ENCODE results near the gene F11R.
"Not testable (repeated sequence)": the region's sequence is repeated elsewhere in the genome, so short reads cannot be mapped to it uniquely, and the experiment has no call there.

The F11R gene

GRCh38 chr1:160992036-160992435 is 28.9 kb downstream of the F11R start:
- H2BK12ac ChIP-seq (ENCODE audit: low read length in 2 of 2); H4K8ac ChIP-seq (ENCODE audit: low read length); H3K27me3 ChIP-seq (ENCODE audit: control insufficient read depth in 1 of 2, insufficient read depth in 1 of 2, low read length in 2 of 2); H3K4ac ChIP-seq (ENCODE audit: low read depth in 1 of 2, low read length in 2 of 2); H2BK15ac ChIP-seq (ENCODE audit: low read depth, poor library complexity, severe bottlenecking); H2AFZ ChIP-seq (ENCODE audit: low read depth, low read length); H3K9me3 ChIP-seq (ENCODE audit: control insufficient read depth, low read length); H2AK5ac ChIP-seq (ENCODE audit: low read length, severe bottlenecking); H3K23ac ChIP-seq (ENCODE audit: low read length in 2 of 2); H3K14ac ChIP-seq (ENCODE audit: low read length in 2 of 2); H3K9ac ChIP-seq (ENCODE audit: low read length); H3K4me2 ChIP-seq (ENCODE audit: low read length, poor library complexity, severe bottlenecking); H3K4me1 ChIP-seq (ENCODE audit: control insufficient read depth, insufficient read depth, low read depth, low read length); H4K91ac ChIP-seq (ENCODE audit: low read length); H3K4me3 ChIP-seq (ENCODE audit: insufficient read depth in 1 of 2, low read depth in 1 of 2, low read length in 2 of 2); H2BK5ac ChIP-seq (ENCODE audit: low read depth, low read length, poor library complexity, severe bottlenecking); H3K18ac ChIP-seq (ENCODE audit: low read depth in 1 of 2, low read length in 2 of 2); H2BK120ac ChIP-seq (ENCODE audit: low read depth, low read length); H3K27ac ChIP-seq (ENCODE audit: low read length, poor library complexity, severe bottlenecking); H3K36me3 ChIP-seq (ENCODE audit: control insufficient read depth in 1 of 2, insufficient read depth in 2 of 2, low read depth in 1 of 2, low read length in 2 of 2); H3K79me1 ChIP-seq (replicated peaks; ENCODE audit: low read length, poor library complexity, severe bottlenecking); DNase-seq: not testable (repeated sequence)
- WGBS, result 98% methylated on average over 3 of the region's 4 CpGs

DNA sequence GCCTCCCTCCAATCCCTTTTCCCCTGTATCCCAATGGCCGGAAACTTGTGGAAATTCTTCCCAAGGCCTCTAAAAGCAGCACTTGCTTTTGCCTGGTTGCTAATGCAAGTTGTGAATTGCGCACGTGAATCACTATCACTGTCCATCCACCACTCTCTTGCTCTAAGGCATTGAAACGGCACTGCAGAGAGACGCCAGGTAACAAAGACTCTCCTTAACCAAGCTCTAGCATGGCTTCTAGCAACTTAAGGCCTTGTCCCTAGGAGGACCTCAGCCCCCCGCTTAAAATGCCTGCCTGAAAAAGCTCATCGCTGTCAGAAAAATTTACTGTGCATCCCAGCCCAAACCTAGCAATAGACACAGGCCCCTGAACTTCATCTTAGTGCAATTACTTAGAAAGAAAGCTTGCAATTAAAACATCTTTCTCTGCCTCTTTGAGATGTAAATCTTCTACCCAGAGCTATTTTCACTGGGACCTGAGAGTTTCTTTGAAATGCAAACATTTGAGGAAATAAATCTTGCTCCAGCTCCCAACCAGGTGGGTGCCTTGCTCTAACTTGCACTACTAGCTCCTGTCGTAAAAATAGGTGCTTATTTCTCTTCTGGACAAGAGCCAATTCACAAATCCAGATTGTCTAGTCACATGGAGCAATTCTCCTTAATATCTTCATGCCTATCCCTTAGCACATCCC is 33.4 kb downstream of the F11R start:
- WGBS, result 42% methylated on average over 8 of the region's 8 CpGs

GRCh38 chr1:160985723-160986122 is 35.2 kb downstream of the F11R start:
- Histone ChIP-seq H3K4me3 (ENCODE audit: insufficient read depth in 1 of 2, low read depth in 1 of 2, low read length in 2 of 2) (no peak overlapping the region), H3K23ac (ENCODE audit: low read length in 2 of 2) (no peak overlapping the region), H3K4me2 (ENCODE audit: low read length, poor library complexity, severe bottlenecking) (no peak overlapping the region), H3K9me3 (ENCODE audit: control insufficient read depth, low read length) (no peaks in the 10 kb centered on the region), H3K18ac (ENCODE audit: low read depth in 1 of 2, low read length in 2 of 2) (no peak overlapping the region), H3K27me3 (ENCODE audit: control insufficient read depth in 1 of 2, insufficient read depth in 1 of 2, low read length in 2 of 2) (peaks cover 21 to 26% of the 10 kb centered on the region in 2 experiments), H2BK15ac (ENCODE audit: low read depth, poor library complexity, severe bottlenecking) (no peak overlapping the region), H2AK5ac (ENCODE audit: low read length, severe bottlenecking) (no peak overlapping the region), H3K4me1 (ENCODE audit: control insufficient read depth, insufficient read depth, low read depth, low read length) (peaks cover 4% of the 10 kb centered on the region), H3K79me1 (replicated peaks; ENCODE audit: low read length, poor library complexity, severe bottlenecking) (no peaks in the 10 kb centered on the region), H3K9ac (ENCODE audit: low read length) (no peak overlapping the region), H3K27ac (ENCODE audit: low read length, poor library complexity, severe bottlenecking) (no peak overlapping the region), H3K14ac (ENCODE audit: low read length in 2 of 2) (no peak overlapping the region), H4K91ac (ENCODE audit: low read length) (no peak overlapping the region), H2BK5ac (ENCODE audit: low read depth, low read length, poor library complexity, severe bottlenecking) (no peak overlapping the region), H2AFZ (ENCODE audit: low read depth, low read length) (no peak overlapping the region), H2BK120ac (ENCODE audit: low read depth, low read length) (no peak overlapping the region), H3K4ac (ENCODE audit: low read depth in 1 of 2, low read length in 2 of 2) (no peak overlapping the region), H2BK12ac (ENCODE audit: low read length in 2 of 2) (no peak overlapping the region), H3K36me3 (ENCODE audit: control insufficient read depth in 1 of 2, insufficient read depth in 2 of 2, low read depth in 1 of 2, low read length in 2 of 2) (no peaks in the 10 kb centered on the region), H4K8ac (ENCODE audit: low read length) (no peak overlapping the region)
- no peak for DNase-seq
- WGBS, result 97% methylated on average over 3 of the region's 4 CpGs

More for the DNA sequence above, 33.4 kb downstream of the F11R start:
- H2AK5ac ChIP-seq (ENCODE audit: low read length, severe bottlenecking), result no peak overlapping the region
- no peak overlapping the region for H4K8ac ChIP-seq (ENCODE audit: low read length)
- no peak overlapping the region for H4K91ac ChIP-seq (ENCODE audit: low read length)
- no peak overlapping the region for H2AFZ ChIP-seq (ENCODE audit: low read depth, low read length)
- H3K4ac ChIP-seq (ENCODE audit: low read depth in 1 of 2, low read length in 2 of 2), result no peak overlapping the region
- no peak overlapping the region for H3K23ac ChIP-seq (ENCODE audit: low read length in 2 of 2)
- H3K18ac ChIP-seq (ENCODE audit: low read depth in 1 of 2, low read length in 2 of 2), result no peak overlapping the region
- no peak overlapping the region for H2BK5ac ChIP-seq (ENCODE audit: low read depth, low read length, poor library complexity, severe bottlenecking)
- no peak overlapping the region for H3K4me3 ChIP-seq (ENCODE audit: insufficient read depth in 1 of 2, low read depth in 1 of 2, low read length in 2 of 2)
- H3K4me1 ChIP-seq (ENCODE audit: control insufficient read depth, insufficient read depth, low read depth, low read length), result no peaks in the 10 kb centered on the region
- H3K79me1 ChIP-seq (replicated peaks; ENCODE audit: low read length, poor library complexity, severe bottlenecking), result no peaks in the 10 kb centered on the region
- H2BK15ac ChIP-seq (ENCODE audit: low read depth, poor library complexity, severe bottlenecking), result no peak overlapping the region
- peaks cover 3 to 8% of the 10 kb centered on the region in 2 experiments for H3K27me3 ChIP-seq (ENCODE audit: control insufficient read depth in 1 of 2, insufficient read depth in 1 of 2, low read length in 2 of 2)
- H3K9ac ChIP-seq (ENCODE audit: low read length), result no peak overlapping the region
- H3K4me2 ChIP-seq (ENCODE audit: low read length, poor library complexity, severe bottlenecking), result no peak overlapping the region
- no peaks in the 10 kb centered on the region for H3K36me3 ChIP-seq (ENCODE audit: control insufficient read depth in 1 of 2, insufficient read depth in 2 of 2, low read depth in 1 of 2, low read length in 2 of 2)
- H3K14ac ChIP-seq (ENCODE audit: low read length in 2 of 2), result no peak overlapping the region
- no peak overlapping the region for H2BK120ac ChIP-seq (ENCODE audit: low read depth, low read length)
- H2BK12ac ChIP-seq (ENCODE audit: low read length in 2 of 2), result no peak overlapping the region
- H3K27ac ChIP-seq (ENCODE audit: low read length, poor library complexity, severe bottlenecking), result no peak overlapping the region
- no peaks in the 10 kb centered on the region for H3K9me3 ChIP-seq (ENCODE audit: control insufficient read depth, low read length)
- DNase-seq, result no peak

DNA sequence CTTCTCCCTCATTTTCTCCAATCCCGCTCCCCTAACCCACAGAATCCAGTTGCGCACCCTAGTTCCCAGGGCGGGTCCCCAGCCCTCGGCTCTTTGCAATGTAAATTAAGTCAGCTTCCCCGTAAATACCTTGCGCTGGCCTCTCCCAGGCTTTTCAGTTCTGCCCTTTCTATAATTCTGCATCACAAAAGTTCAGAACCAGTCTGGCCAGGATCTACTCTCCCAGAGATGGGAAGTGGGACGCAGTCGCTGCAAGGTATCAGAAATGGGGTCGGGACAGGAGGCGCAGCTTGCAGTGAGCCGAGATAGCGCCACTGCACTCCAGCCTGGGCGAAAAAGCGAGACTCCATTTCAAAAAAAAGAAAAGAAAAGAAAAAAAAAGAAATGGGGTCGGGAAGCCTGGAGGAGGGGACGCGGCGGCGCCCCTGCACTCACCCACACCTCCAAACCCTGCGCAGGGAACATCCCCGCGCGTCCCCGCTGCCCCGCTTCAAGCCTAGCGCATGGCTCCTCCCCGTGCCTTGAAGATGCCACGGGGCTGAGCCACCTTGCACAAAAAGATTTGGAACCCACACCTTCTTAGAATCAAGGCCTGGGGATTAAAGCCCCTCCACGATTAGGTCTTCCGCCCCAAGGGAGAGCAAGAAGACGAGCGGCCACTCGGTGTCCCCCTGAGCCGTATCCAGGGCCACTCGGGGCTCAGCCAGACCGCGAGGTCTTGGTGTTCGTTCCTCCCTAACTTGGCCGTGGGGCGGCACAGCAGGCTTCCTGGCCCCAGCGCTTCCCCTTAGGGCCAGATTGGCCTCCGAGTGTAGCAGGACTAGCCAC is 39.2 kb downstream of the F11R start:
- H2BK5ac ChIP-seq (ENCODE audit: low read depth, low read length, poor library complexity, severe bottlenecking), result no peak overlapping the region
- H3K9me3 ChIP-seq (ENCODE audit: control insufficient read depth, low read length), result no peaks in the 10 kb centered on the region
- H3K23ac ChIP-seq (ENCODE audit: low read length in 2 of 2), result no peak overlapping the region
- no peak overlapping the region for H2BK15ac ChIP-seq (ENCODE audit: low read depth, poor library complexity, severe bottlenecking)
- no peak overlapping the region for H3K18ac ChIP-seq (ENCODE audit: low read depth in 1 of 2, low read length in 2 of 2)
- no peak overlapping the region for H2BK120ac ChIP-seq (ENCODE audit: low read depth, low read length)
- H2BK12ac ChIP-seq (ENCODE audit: low read length in 2 of 2), result no peak overlapping the region
- 10% methylated on average over 40 of the region's 42 CpGs for WGBS
- no peak overlapping the region for H3K4ac ChIP-seq (ENCODE audit: low read depth in 1 of 2, low read length in 2 of 2)
- H3K4me2 ChIP-seq (ENCODE audit: low read length, poor library complexity, severe bottlenecking), result no peak overlapping the region
- peaks cover 4% of the 10 kb centered on the region for H3K4me1 ChIP-seq (ENCODE audit: control insufficient read depth, insufficient read depth, low read depth, low read length)
- no peak overlapping the region for H4K8ac ChIP-seq (ENCODE audit: low read length)
- no peak overlapping the region for H3K9ac ChIP-seq (ENCODE audit: low read length)
- no peaks in the 10 kb centered on the region for H3K79me1 ChIP-seq (replicated peaks; ENCODE audit: low read length, poor library complexity, severe bottlenecking)
- H2AK5ac ChIP-seq (ENCODE audit: low read length, severe bottlenecking), result no peak overlapping the region
- H4K91ac ChIP-seq (ENCODE audit: low read length), result no peak overlapping the region
- no peak overlapping the region for H3K27ac ChIP-seq (ENCODE audit: low read length, poor library complexity, severe bottlenecking)
- no peak overlapping the region for H3K4me3 ChIP-seq (ENCODE audit: insufficient read depth in 1 of 2, low read depth in 1 of 2, low read length in 2 of 2)
- H2AFZ ChIP-seq (ENCODE audit: low read depth, low read length), result no peak overlapping the region
- H3K27me3 ChIP-seq (ENCODE audit: control insufficient read depth in 1 of 2, insufficient read depth in 1 of 2, low read length in 2 of 2), result peaks cover 30% of the 10 kb centered on the region in 2 experiments
- DNase-seq, result no peak
- H3K36me3 ChIP-seq (ENCODE audit: control insufficient read depth in 1 of 2, insufficient read depth in 2 of 2, low read depth in 1 of 2, low read length in 2 of 2), result no peaks in the 10 kb centered on the region
- no peak overlapping the region for H3K14ac ChIP-seq (ENCODE audit: low read length in 2 of 2)
